ENCODE measurements around the gene USP7. TPM values are rescaled to one million over a fixed set of nuclear protein-coding genes. Genes with fewer than 3 reads are reported as not detected.
A peak's percentile ranks its signal among the peaks of the same experiment; 100 is the strongest.

The USP7 gene
- total RNA-seq, 2 experiments from 2014 or later = 46.4 to 127 TPM

- peaks cover 79% of the 10 kb centered on the region for H4K20me1 ChIP-seq (ENCODE audit: insufficient read depth, low read length)
- H3K27ac ChIP-seq (ENCODE audit: low read depth, low read length, poor library complexity, severe bottlenecking) = no peak overlapping the region
- no peaks in the 10 kb centered on the region for H3K9me2 ChIP-seq (ENCODE audit: insufficient read depth, low read length)
- no peak overlapping the region for H2AFZ ChIP-seq (ENCODE audit: low read length)
- CTCF ChIA-PET (ENCODE audit: unreplicated experiment) = interaction anchor here (0.6 to 1.4 kb wide), 2 partner anchors 9 to 57 kb away, joined by 4 read pairs; no protein-coding TSS in a partner anchor
- intact Hi-C loops (cut with micrococcal nuclease; ENCODE audit: unreplicated experiment) = loop anchor here (2.0 kb wide), 1 partner anchor 15 kb away; no protein-coding TSS in a partner anchor
- H3K79me2 ChIP-seq (ENCODE audit: insufficient read depth, low read depth, low read length) = peaks cover 96% of the 10 kb centered on the region
- H3K4me2 ChIP-seq (ENCODE audit: low read length) = peak overlapping the region; percentile 95; the same call in 1 of the 2 replicates
- TF ChIP-seq EZH2phosphoT487 (IDR thresholded peaks at IDR 0.05; ENCODE audit: borderline replicate concordance, low read depth, low read length) (no peak), CTCF (conservative IDR thresholded peaks at IDR 0.05; ENCODE audit: low read length) (no peak)
- H3K4me1 ChIP-seq (ENCODE audit: insufficient read depth, low read length, poor library complexity, severe bottlenecking) = peaks cover 83% of the 10 kb centered on the region
- H3K9me3 ChIP-seq (ENCODE audit: low read length) = no peaks in the 10 kb centered on the region
- no TSS peak for BruUV-seq (replicated peaks)
- no peak for DNase-seq (ENCODE audit: low spot score)
- POLR2A ChIA-PET = interaction anchor here (1.3 kb wide), 2 partner anchors 9 to 77 kb away, joined by 3 to 6 read pairs; partner anchors contain the start of gene CARHSP1
- H3K4me3 ChIP-seq (ENCODE audit: low read depth, low read length, poor library complexity, severe bottlenecking) = no peak overlapping the region
- H3K36me3 ChIP-seq (ENCODE audit: insufficient read depth, low read length) = no peaks in the 10 kb centered on the region; the same call in 1 of the 2 replicates
Measured at GRCh38 chr16:8945626-8946296, 17.9 kb downstream of the USP7 start.

- no peak for TF ChIP-seq EZH2phosphoT487 (IDR thresholded peaks at IDR 0.05; ENCODE audit: borderline replicate concordance, low read depth, low read length)
- Histone ChIP-seq H3K4me3 (ENCODE audit: low read depth, low read length, poor library complexity, severe bottlenecking) (peak overlapping the region; percentile 57), H3K4me2 (ENCODE audit: low read length) (peak overlapping the region; percentile 95), H3K79me2 (ENCODE audit: insufficient read depth, low read depth, low read length) (peaks cover 96% of the 10 kb centered on the region), H2AFZ (ENCODE audit: low read length) (no peak overlapping the region), H3K36me3 (ENCODE audit: insufficient read depth, low read length) (no peaks in the 10 kb centered on the region; the same call in 1 of the 2 replicates), H4K20me1 (ENCODE audit: insufficient read depth, low read length) (peaks cover 76% of the 10 kb centered on the region), H3K4me1 (ENCODE audit: insufficient read depth, low read length, poor library complexity, severe bottlenecking) (peaks cover 70% of the 10 kb centered on the region), H3K27ac (ENCODE audit: low read depth, low read length, poor library complexity, severe bottlenecking) (peak overlapping the region; percentile 4), H3K9me3 (ENCODE audit: low read length) (no peaks in the 10 kb centered on the region), H3K9me2 (ENCODE audit: insufficient read depth, low read length) (no peaks in the 10 kb centered on the region)
- ChIA-PET POLR2A (no interaction called here), CTCF (ENCODE audit: unreplicated experiment) (no interaction called here)
- intact Hi-C loops (cut with micrococcal nuclease; ENCODE audit: unreplicated experiment) = loop anchor here (2.0 kb wide), 1 partner anchor 17 kb away; no protein-coding TSS in a partner anchor
- BruUV-seq (replicated peaks) = no TSS peak
- peak; percentile 84 for DNase-seq (ENCODE audit: low spot score)
Measured at GRCh38 chr16:8943966-8944759, 19.5 kb downstream of the USP7 start.

GRCh38 chr16:8943001-8943763, 20.5 kb downstream of the USP7 start:
- Histone ChIP-seq H4K20me1 (ENCODE audit: insufficient read depth, low read length) (peaks cover 76% of the 10 kb centered on the region), H3K9me3 (ENCODE audit: low read length) (no peaks in the 10 kb centered on the region), H3K4me3 (ENCODE audit: low read depth, low read length, poor library complexity, severe bottlenecking) (peak overlapping the region; percentile 57), H3K4me2 (ENCODE audit: low read length) (peak overlapping the region; percentile 95), H3K36me3 (ENCODE audit: insufficient read depth, low read length) (no peaks in the 10 kb centered on the region; the same call in 1 of the 2 replicates), H3K27ac (ENCODE audit: low read depth, low read length, poor library complexity, severe bottlenecking) (no peak overlapping the region), H3K79me2 (ENCODE audit: insufficient read depth, low read depth, low read length) (peaks cover 91% of the 10 kb centered on the region), H3K4me1 (ENCODE audit: insufficient read depth, low read length, poor library complexity, severe bottlenecking) (peaks cover 62% of the 10 kb centered on the region), H2AFZ (ENCODE audit: low read length) (no peak overlapping the region), H3K9me2 (ENCODE audit: insufficient read depth, low read length) (no peaks in the 10 kb centered on the region)
- no TSS peak for BruUV-seq (replicated peaks)
- intact Hi-C loops (cut with micrococcal nuclease; ENCODE audit: unreplicated experiment) = no loop called here
- ChIA-PET POLR2A (interaction anchor here (0.5 to 1.3 kb wide), 2 partner anchors 16 to 144 kb away, joined by 3 to 4 read pairs; no protein-coding TSS in a partner anchor), CTCF (ENCODE audit: unreplicated experiment) (no interaction called here)
- peak; percentile 21 for DNase-seq (ENCODE audit: low spot score)
- TF ChIP-seq CTCF (conservative IDR thresholded peaks at IDR 0.05; ENCODE audit: low read length) (no peak), EZH2phosphoT487 (IDR thresholded peaks at IDR 0.05; ENCODE audit: borderline replicate concordance, low read depth, low read length) (no peak)

Data from OCI-LY7 (cell line).